ENCODE data around the gene NDUFV2.

Gene NDUFV2

GRCh38 chr18:9094307-9095226, 7.9 kb upstream of the NDUFV2 start:
- Histone ChIP-seq H3K4me1 (no peaks in the 10 kb centered on the region), H3K27me3 (no peaks in the 10 kb centered on the region), H3K4me3 (ENCODE audit: low read depth, low read length) (no peak overlapping the region), H3K9me3 (no peaks in the 10 kb centered on the region), H3K36me3 (no peaks in the 10 kb centered on the region)
- no peak for DNase-seq
- no peak for TF ChIP-seq CTCF (IDR thresholded peaks at IDR 0.05; ENCODE audit: low read depth, low read length)

- Histone ChIP-seq H3K9me3 (no peaks in the 10 kb centered on the region), H3K27me3 (no peaks in the 10 kb centered on the region), H3K4me3 (ENCODE audit: low read depth, low read length) (no peak overlapping the region), H3K36me3 (no peaks in the 10 kb centered on the region), H3K4me1 (no peaks in the 10 kb centered on the region)
- no peak for TF ChIP-seq CTCF (IDR thresholded peaks at IDR 0.05; ENCODE audit: low read depth, low read length)
- DNase-seq, result no peak
These were observed 7.0 kb upstream of the NDUFV2 start for GRCh38 chr18:9095297-9096006.

- no peaks in the 10 kb centered on the region for H3K9me3 ChIP-seq
- no peaks in the 10 kb centered on the region for H3K4me1 ChIP-seq
- no peak for TF ChIP-seq CTCF (IDR thresholded peaks at IDR 0.05; ENCODE audit: low read depth, low read length)
- no peak for DNase-seq
- no peaks in the 10 kb centered on the region for H3K36me3 ChIP-seq
- no peak overlapping the region for H3K4me3 ChIP-seq (ENCODE audit: low read depth, low read length)
- H3K27me3 ChIP-seq, result no peaks in the 10 kb centered on the region
These were observed 6.5 kb upstream of the NDUFV2 start for GRCh38 chr18:9096007-9096371.

- TF ChIP-seq CTCF (IDR thresholded peaks at IDR 0.05; ENCODE audit: low read depth, low read length), result no peak
These were observed 5.8 kb upstream of the NDUFV2 start for GRCh38 chr18:9096685-9097084.

GRCh38 chr18:9097349-9097748, 5.2 kb upstream of the NDUFV2 start:
- no peak overlapping the region for H3K4me3 ChIP-seq (ENCODE audit: low read depth, low read length)
- no peaks in the 10 kb centered on the region for H3K4me1 ChIP-seq
- DNase-seq, result no peak
- no peaks in the 10 kb centered on the region for H3K27me3 ChIP-seq
- TF ChIP-seq CTCF (IDR thresholded peaks at IDR 0.05; ENCODE audit: low read depth, low read length), result no peak
- H3K36me3 ChIP-seq, result no peaks in the 10 kb centered on the region
- H3K9me3 ChIP-seq, result no peaks in the 10 kb centered on the region

More at GRCh38 chr18:9096685-9097084, 5.8 kb upstream of the NDUFV2 start:
- Histone ChIP-seq H3K36me3 (no peaks in the 10 kb centered on the region), H3K9me3 (no peaks in the 10 kb centered on the region), H3K4me1 (no peaks in the 10 kb centered on the region), H3K27me3 (no peaks in the 10 kb centered on the region), H3K4me3 (ENCODE audit: low read depth, low read length) (no peak overlapping the region)
- DNase-seq, result no peak

- no peak for TF ChIP-seq CTCF (IDR thresholded peaks at IDR 0.05; ENCODE audit: low read depth, low read length)
- Histone ChIP-seq H3K27me3 (no peaks in the 10 kb centered on the region), H3K4me3 (ENCODE audit: low read depth, low read length) (no peak overlapping the region), H3K4me1 (no peaks in the 10 kb centered on the region), H3K36me3 (no peaks in the 10 kb centered on the region), H3K9me3 (no peaks in the 10 kb centered on the region)
- no peak for DNase-seq
These were observed 1.7 kb upstream of the NDUFV2 start for GRCh38 chr18:9100796-9101195.
